Mesenchymal stem cell (in vitro differentiated cells and primary cell): ENCODE data around the gene LRRIQ3.

Experiments used
- DNase-seq: peaks from one replicate; pipeline ENCODE4 v3.0.0-alpha.2; 2013
- H2AFZ ChIP-seq: one replicate; pipeline ENCODE4 v1.6.1; 2013; ENCODE audit warnings: low read depth, mild to moderate bottlenecking, control low read depth, inconsistent platforms, low read length, moderate library complexity
- H2AK5ac ChIP-seq: 2 replicates; pipeline ENCODE4 v1.6.1; 2013; ENCODE audit warnings: low read length, moderate library complexity, mild to moderate bottlenecking, inconsistent platforms; ENCODE audit not compliant: severe bottlenecking
- H2BK120ac ChIP-seq: one replicate; pipeline ENCODE4 v1.6.1; 2013; ENCODE audit warnings: low read depth, mild to moderate bottlenecking, inconsistent platforms, low read length, moderate library complexity
- H2BK12ac ChIP-seq, 2 experiments: one replicate each; pipeline ENCODE4 v1.6.1; 2013; ENCODE audit warnings: inconsistent platforms in 2 of 2, low read length in 2 of 2, mild to moderate bottlenecking in 2 of 2, moderate library complexity in 2 of 2, control low read depth in 1 of 2
- H2BK15ac ChIP-seq: one replicate; pipeline ENCODE4 v1.6.1; 2013; ENCODE audit warnings: mild to moderate bottlenecking, low read depth, inconsistent platforms; ENCODE audit not compliant: poor library complexity, severe bottlenecking
- H2BK5ac ChIP-seq: 2 replicates; pipeline ENCODE4 v1.6.1; 2013; ENCODE audit warnings: low read depth, mild to moderate bottlenecking, low read length, control low read depth, inconsistent platforms; ENCODE audit not compliant: poor library complexity, severe bottlenecking
- H3K14ac ChIP-seq, 2 experiments: one replicate each; pipeline ENCODE4 v1.6.1; 2013; ENCODE audit warnings: inconsistent platforms in 2 of 2, low read length in 2 of 2, control low read depth in 1 of 2, mild to moderate bottlenecking in 1 of 2, moderate library complexity in 1 of 2
- H3K18ac ChIP-seq, 2 experiments: one replicate each; pipeline ENCODE4 v1.6.1; 2013; ENCODE audit warnings: inconsistent platforms in 2 of 2, low read length in 2 of 2, control low read depth in 1 of 2, low read depth in 1 of 2, mild to moderate bottlenecking in 1 of 2
- H3K23ac ChIP-seq, 2 experiments: one replicate each; pipeline ENCODE4 v1.6.1; 2013; ENCODE audit warnings: inconsistent platforms in 2 of 2, low read length in 2 of 2, mild to moderate bottlenecking in 2 of 2, moderate library complexity in 2 of 2, control low read depth in 1 of 2
- H3K27ac ChIP-seq: 2 replicates; pipeline ENCODE4 v1.5.1; 2013; ENCODE audit warnings: mild to moderate bottlenecking, moderate library complexity, low read length, control low read depth, inconsistent platforms; ENCODE audit not compliant: poor library complexity, severe bottlenecking
- H3K27me3 ChIP-seq, 2 experiments: 2 replicates each; pipeline versions ENCODE4 v1.6.1 to v1.7.0; 2013; ENCODE audit warnings: low read length in 2 of 2, mild to moderate bottlenecking in 2 of 2, moderate library complexity in 2 of 2, control low read depth in 1 of 2, inconsistent platforms in 1 of 2; ENCODE audit not compliant: control insufficient read depth in 1 of 2, insufficient read depth in 1 of 2
- H3K36me3 ChIP-seq, 2 experiments: 2 replicates each; pipeline versions ENCODE4 v1.6.1 to v1.7.0; 2013; ENCODE audit warnings: low read length in 2 of 2, control low read depth in 1 of 2, inconsistent platforms in 1 of 2, low read depth in 1 of 2, mild to moderate bottlenecking in 1 of 2; ENCODE audit not compliant: insufficient read depth in 2 of 2, control insufficient read depth in 1 of 2
- H3K4ac ChIP-seq, 2 experiments: one replicate each; pipeline ENCODE4 v1.6.1; 2013; ENCODE audit warnings: inconsistent platforms in 2 of 2, low read length in 2 of 2, mild to moderate bottlenecking in 2 of 2, moderate library complexity in 2 of 2, control low read depth in 1 of 2, low read depth in 1 of 2
- H3K4me1 ChIP-seq: 2 replicates; pipeline ENCODE4 v1.6.1; 2013; ENCODE audit warnings: low read depth, low read length, control low read depth; ENCODE audit not compliant: control insufficient read depth, insufficient read depth
- H3K4me2 ChIP-seq: 2 replicates; pipeline ENCODE4 v1.6.1; 2013; ENCODE audit warnings: low read length, mild to moderate bottlenecking, inconsistent platforms; ENCODE audit not compliant: poor library complexity, severe bottlenecking
- H3K4me3 ChIP-seq, 2 experiments: 2 replicates each; pipeline versions ENCODE4 v1.5.1 to v1.7.0; 2013; ENCODE audit warnings: low read length in 2 of 2, mild to moderate bottlenecking in 2 of 2, control low read depth in 1 of 2, low read depth in 1 of 2; ENCODE audit not compliant: insufficient read depth in 1 of 2
- H3K79me1 ChIP-seq: replicated peaks from 2 replicates; pipeline ENCODE4 v1.6.1; 2013; ENCODE audit warnings: mild to moderate bottlenecking, control low read depth, low read length, inconsistent platforms; ENCODE audit not compliant: poor library complexity, severe bottlenecking
- H3K9ac ChIP-seq: 2 replicates; pipeline ENCODE4 v1.7.0; 2013; ENCODE audit warnings: mild to moderate bottlenecking, low read length, moderate library complexity
- H3K9me3 ChIP-seq: 2 replicates; pipeline ENCODE4 v1.7.0; 2013; ENCODE audit warnings: mild to moderate bottlenecking, low read length; ENCODE audit not compliant: control insufficient read depth
- H4K8ac ChIP-seq: one replicate; pipeline ENCODE4 v1.6.1; 2013; ENCODE audit warnings: inconsistent platforms, mild to moderate bottlenecking, low read length, moderate library complexity
- H4K91ac ChIP-seq: one replicate; pipeline ENCODE4 v1.6.1; 2013; ENCODE audit warnings: mild to moderate bottlenecking, low read length, inconsistent platforms
- whole genome bisulfite sequencing: methylation state at CpG from one replicate; pipeline ENCODE4 v1.1.7; 2013; ENCODE audit warnings: mixed read lengths; 5-methylcytosine and 5-hydroxymethylcytosine counted together

The LRRIQ3 gene

DNA sequence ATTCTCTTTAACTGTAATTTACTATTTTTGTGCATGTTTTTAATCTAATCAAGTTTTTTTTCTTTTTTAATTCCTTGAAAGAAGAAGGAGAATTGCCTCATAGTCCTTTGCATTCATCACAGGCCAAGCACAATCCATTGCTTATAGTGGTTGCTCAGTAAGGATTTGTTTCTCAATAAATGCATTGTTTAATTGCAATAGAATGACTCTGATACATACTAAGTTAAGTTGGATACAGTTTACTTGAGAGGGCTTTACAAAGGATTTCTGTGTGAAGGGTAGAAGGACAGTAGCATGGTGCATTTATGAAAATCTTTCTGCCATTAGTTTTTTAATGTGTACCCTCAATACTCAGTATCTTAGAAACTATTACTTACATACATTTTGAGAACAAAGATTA is 186.2 kb downstream of the LRRIQ3 start:
- no peak overlapping the region for H2BK5ac ChIP-seq
- H3K4ac ChIP-seq = no peak overlapping the region
- no peaks in the 10 kb centered on the region for H3K79me1 ChIP-seq
- H2BK15ac ChIP-seq = no peak overlapping the region
- H3K36me3 ChIP-seq = no peaks in the 10 kb centered on the region
- no peak overlapping the region for H2AK5ac ChIP-seq
- no peak overlapping the region for H4K91ac ChIP-seq
- no peak overlapping the region for H2BK12ac ChIP-seq
- no peak overlapping the region for H3K9ac ChIP-seq
- no peaks in the 10 kb centered on the region for H3K9me3 ChIP-seq
- H2BK120ac ChIP-seq = no peak overlapping the region
- no peaks in the 10 kb centered on the region for H3K4me1 ChIP-seq
- no peak overlapping the region for H4K8ac ChIP-seq
- DNase-seq = no peak
- H3K23ac ChIP-seq = no peak overlapping the region
- H3K27me3 ChIP-seq = no peaks in the 10 kb centered on the region
- no peak overlapping the region for H3K18ac ChIP-seq
- H3K4me2 ChIP-seq = no peak overlapping the region
- no peak overlapping the region for H3K4me3 ChIP-seq
- no peak overlapping the region for H2AFZ ChIP-seq
- no peak overlapping the region for H3K14ac ChIP-seq
- no peak overlapping the region for H3K27ac ChIP-seq

GRCh38 chr1:74010206-74010605 is 187.8 kb downstream of the LRRIQ3 start:
- Histone ChIP-seq H3K4ac (no peak overlapping the region), H3K4me3 (no peak overlapping the region), H2BK15ac (no peak overlapping the region), H3K4me2 (no peak overlapping the region), H2AK5ac (no peak overlapping the region), H2BK5ac (no peak overlapping the region), H3K4me1 (no peaks in the 10 kb centered on the region), H3K36me3 (no peaks in the 10 kb centered on the region), H2BK12ac (no peak overlapping the region), H3K18ac (no peak overlapping the region), H3K27ac (no peak overlapping the region), H2BK120ac (no peak overlapping the region), H3K79me1 (no peaks in the 10 kb centered on the region), H4K91ac (no peak overlapping the region), H3K9me3 (no peaks in the 10 kb centered on the region), H3K9ac (no peak overlapping the region), H4K8ac (no peak overlapping the region), H3K27me3 (no peaks in the 10 kb centered on the region), H3K23ac (no peak overlapping the region), H2AFZ (no peak overlapping the region), H3K14ac (no peak overlapping the region)
- no peak for DNase-seq
- WGBS = 77% methylated on average over 7 of the region's 7 CpGs

GRCh38 chr1:74005533-74005932 is 192.4 kb downstream of the LRRIQ3 start:
- DNase-seq = no peak
- H3K27me3 ChIP-seq = no peaks in the 10 kb centered on the region
- no peak overlapping the region for H3K27ac ChIP-seq
- no peak overlapping the region for H2BK15ac ChIP-seq
- no peak overlapping the region for H4K91ac ChIP-seq
- H2AK5ac ChIP-seq = no peak overlapping the region
- H3K4me1 ChIP-seq = no peaks in the 10 kb centered on the region
- H3K9me3 ChIP-seq = no peaks in the 10 kb centered on the region
- no peak overlapping the region for H4K8ac ChIP-seq
- H3K4me2 ChIP-seq = no peak overlapping the region
- WGBS = 52% methylated on average over 2 of the region's 4 CpGs
- H2BK5ac ChIP-seq = no peak overlapping the region
- no peak overlapping the region for H2AFZ ChIP-seq
- H2BK120ac ChIP-seq = no peak overlapping the region
- H2BK12ac ChIP-seq = no peak overlapping the region
- H3K14ac ChIP-seq = no peak overlapping the region
- H3K23ac ChIP-seq = no peak overlapping the region
- no peak overlapping the region for H3K4ac ChIP-seq
- H3K4me3 ChIP-seq = no peak overlapping the region
- no peaks in the 10 kb centered on the region for H3K36me3 ChIP-seq
- no peaks in the 10 kb centered on the region for H3K79me1 ChIP-seq
- H3K18ac ChIP-seq = no peak overlapping the region
- no peak overlapping the region for H3K9ac ChIP-seq

DNA sequence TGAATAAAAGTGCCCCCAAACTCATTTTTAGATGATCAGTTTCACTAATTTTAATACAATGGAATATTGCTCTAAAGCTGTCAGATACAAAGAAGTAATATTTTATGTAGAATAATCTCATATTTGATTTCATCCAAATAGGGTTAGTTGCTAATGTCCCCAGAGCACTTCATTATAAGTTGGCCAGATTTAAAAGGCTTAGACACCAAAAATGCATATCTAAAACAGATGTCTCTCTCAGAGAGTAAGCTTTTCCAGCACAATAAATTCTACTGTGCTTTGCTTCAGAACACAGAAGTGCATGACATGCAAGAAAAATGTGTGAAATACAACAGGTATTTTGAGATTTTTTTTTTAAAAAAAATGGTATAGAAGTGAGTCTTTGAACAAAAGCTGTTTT is 194.2 kb downstream of the LRRIQ3 start:
- Histone ChIP-seq H3K27me3 (no peaks in the 10 kb centered on the region), H2BK5ac (no peak overlapping the region), H3K9me3 (no peaks in the 10 kb centered on the region), H2AK5ac (no peak overlapping the region), H3K4me3 (no peak overlapping the region), H3K4ac (no peak overlapping the region), H2BK15ac (no peak overlapping the region), H3K23ac (no peak overlapping the region), H4K8ac (no peak overlapping the region), H3K79me1 (no peaks in the 10 kb centered on the region), H3K9ac (no peak overlapping the region), H2AFZ (no peak overlapping the region), H2BK12ac (no peak overlapping the region), H3K4me1 (no peaks in the 10 kb centered on the region), H3K27ac (no peak overlapping the region), H3K14ac (no peak overlapping the region), H4K91ac (no peak overlapping the region), H3K36me3 (no peaks in the 10 kb centered on the region), H3K4me2 (no peak overlapping the region), H2BK120ac (no peak overlapping the region), H3K18ac (no peak overlapping the region)
- DNase-seq = no peak
